ENCODE results near the gene LAMA3.

GRCh38 chr18:23716516-23716915, 27.3 kb downstream of the LAMA3 start:
- TF ChIP-seq ZNF37A (tag by site-specific recombination; IDR thresholded peaks at IDR 0.05) (no peak), SP2 (tag by site-specific recombination; IDR thresholded peaks at IDR 0.05) (no peak), KLF9 (tag by site-specific recombination; IDR thresholded peaks at IDR 0.05; ENCODE audit: low read depth) (no peak), ZBTB21 (tag by site-specific recombination; IDR thresholded peaks at IDR 0.05) (no peak)
- TF ChIP-seq, protein P1, sequence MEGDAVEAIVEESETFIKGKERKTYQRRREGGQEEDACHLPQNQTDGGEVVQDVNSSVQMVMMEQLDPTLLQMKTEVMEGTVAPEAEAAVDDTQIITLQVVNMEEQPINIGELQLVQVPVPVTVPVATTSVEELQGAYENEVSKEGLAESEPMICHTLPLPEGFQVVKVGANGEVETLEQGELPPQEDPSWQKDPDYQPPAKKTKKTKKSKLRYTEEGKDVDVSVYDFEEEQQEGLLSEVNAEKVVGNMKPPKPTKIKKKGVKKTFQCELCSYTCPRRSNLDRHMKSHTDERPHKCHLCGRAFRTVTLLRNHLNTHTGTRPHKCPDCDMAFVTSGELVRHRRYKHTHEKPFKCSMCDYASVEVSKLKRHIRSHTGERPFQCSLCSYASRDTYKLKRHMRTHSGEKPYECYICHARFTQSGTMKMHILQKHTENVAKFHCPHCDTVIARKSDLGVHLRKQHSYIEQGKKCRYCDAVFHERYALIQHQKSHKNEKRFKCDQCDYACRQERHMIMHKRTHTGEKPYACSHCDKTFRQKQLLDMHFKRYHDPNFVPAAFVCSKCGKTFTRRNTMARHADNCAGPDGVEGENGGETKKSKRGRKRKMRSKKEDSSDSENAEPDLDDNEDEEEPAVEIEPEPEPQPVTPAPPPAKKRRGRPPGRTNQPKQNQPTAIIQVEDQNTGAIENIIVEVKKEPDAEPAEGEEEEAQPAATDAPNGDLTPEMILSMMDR (tag by site-specific recombination; IDR thresholded peaks at IDR 0.05), result no peak
